Psoas muscle (tissue), 8 donors: ENCODE results near the gene AMH. TPM values are rescaled to one million over a fixed set of nuclear protein-coding genes. Genes with fewer than 3 reads are reported as not detected.
"Not testable (repeated sequence)": the region's sequence is repeated elsewhere in the genome, so short reads cannot be mapped to it uniquely, and the experiment has no call there.

Experiments used
- ATAC-seq, 4 donors: fragments of 200-7000 bp; cut with Tn5 transposase; one replicate each; pipeline ENCODE4 v1.9.1; 2020; ENCODE audit warnings: moderate library complexity in 3 of 4, mild to moderate bottlenecking in 2 of 4
- DNase-seq, 2 donors: peaks; one replicate each; pipeline ENCODE4 v3.0.0-alpha.2; 2020
- H3K27ac ChIP-seq: fragments of 200-600 bp; one replicate; pipeline ENCODE4 v1.8.0; 2022
- H3K27me3 ChIP-seq, 3 donors: fragments of 200-600 bp in 1 of 3; one replicate each; pipeline versions ENCODE4 v1.6.1 to v1.8.0; 2013 to 2022; ENCODE audit warnings: low read length in 2 of 3, mild to moderate bottlenecking in 2 of 3, moderate library complexity in 1 of 3; ENCODE audit not compliant: insufficient read depth in 3 of 3
- H3K36me3 ChIP-seq, 2 donors: fragments of 200-600 bp in 1 of 2; one replicate each; pipeline versions ENCODE4 v1.6.1 to v1.8.0; 2013 to 2022; ENCODE audit warnings: low read depth in 1 of 2, mild to moderate bottlenecking in 1 of 2, moderate library complexity in 1 of 2; ENCODE audit not compliant: insufficient read depth in 1 of 2
- H3K4me1 ChIP-seq: fragments of 200-600 bp; one replicate; pipeline ENCODE4 v1.8.0; 2022
- H3K4me3 ChIP-seq: fragments of 200-600 bp; one replicate; pipeline ENCODE4 v1.8.0; 2022; ENCODE audit warnings: mild to moderate bottlenecking
- H3K9me3 ChIP-seq: fragments of 200-600 bp; one replicate; pipeline ENCODE4 v1.8.0; 2022
- CTCF ChIP-seq: fragments of 200-600 bp; IDR thresholded peaks from one replicate; pipeline ENCODE4 v1.8.0; 2022; ENCODE audit warnings: antibody characterized with exemption
- WGBS, 3 donors: extraction: QIAGEN DNeasy Blood & Tissue Kit; methylation state at CpG; one replicate each; pipeline versions ENCODE4 v1.1.6 to v1.1.7; 2013; 5-methylcytosine and 5-hydroxymethylcytosine counted together
- intact Hi-C, 2 donors: fragments of 100-400 bp; cut with DNase I; formaldehyde crosslinking; loops; one replicate each; pipeline versions ENCODE4 v1.11.0 to v1.14.2; 2022
- polyA plus RNA-seq, 3 donors: library from polyadenylated mRNA; stranded (reverse); fragments of 200-250 nt; gene quantifications; one replicate each; pipeline ENCODE4 v1.2.3, GENCODE V29; 2013
- total RNA-seq, 4 donors: library from RNA; stranded (reverse); fragmentation: NEBNext Ultra II Directional in 2 of 4; extraction: Animal tissue kit (Norgen Biotek cat#: 25700) in 2 of 4; gene quantifications; one replicate each; pipeline versions ENCODE4 v1.2.1 to v1.2.4, GENCODE V29; 2021 to 2023
- donor health status: healthy with polysubstance abuse.
- donor health status: DM: no; HTN: no; CAD: no; lungs with moderate emphysema.
- donor health status: Bipolar disorder and iron deficiency.
- donor health status: healthy.
- donor health status: DM: yes; HTN: yes; CAD: no.
- donor health status: DM: no; HTN: no; CAD: no.
- donor health status: DM: no; HTN: no; CAD: no.
- donor health status: DM: yes; HTN: yes; CAD: no.

Gene AMH
- total and polyA plus RNA-seq, 7 donors, result 0.38 to 3.6 (median 2.2) TPM

GRCh38 chr19:2277138-2277537 is 28.0 kb downstream of the AMH start:
- no peak overlapping the region for H3K4me3 ChIP-seq
- no peak overlapping the region for H3K27ac ChIP-seq
- DNase-seq (no peak), ATAC-seq (no peak)
- H3K36me3 ChIP-seq, result peaks cover 0 to 18% of the 10 kb centered on the region in 2 donors
- intact Hi-C loops, result loop anchor here in 1 of 2 donors (5.0 to 10.0 kb wide), 3 partner anchors 40 to 122 kb away; partner anchors contain the start of gene AP3D1
- H3K27me3 ChIP-seq, result no peaks in the 10 kb centered on the region
- H3K4me1 ChIP-seq, result peaks cover 37% of the 10 kb centered on the region
- TF ChIP-seq CTCF, result no peak
- no peaks in the 10 kb centered on the region for H3K9me3 ChIP-seq
- WGBS, 3 donors, result 81 to 85% (median 84%) methylated on average over 9 of the region's 9 CpGs

- H3K27ac ChIP-seq, result no peak overlapping the region
- TF ChIP-seq CTCF, result no peak
- H3K27me3 ChIP-seq, result no peaks in the 10 kb centered on the region
- peaks cover 0 to 6% of the 10 kb centered on the region in 2 donors for H3K36me3 ChIP-seq
- peaks cover 22% of the 10 kb centered on the region for H3K4me1 ChIP-seq
- ATAC-seq (no peak), DNase-seq (no peak)
- no peaks in the 10 kb centered on the region for H3K9me3 ChIP-seq
- H3K4me3 ChIP-seq, result no peak overlapping the region
- intact Hi-C loops, result loop anchor here in 1 of 2 donors (5.0 to 10.0 kb wide), 3 partner anchors 39 to 124 kb away; partner anchors contain the start of gene AP3D1
- 86 to 87% (median 86%) methylated on average over 33 of the region's 33 CpGs for WGBS, 3 donors
Observed at GRCh38 chr19:2278459-2279158, 29.5 kb downstream of the AMH start.

- no peak for TF ChIP-seq CTCF
- DNase-seq, result no peak
- H3K9me3 ChIP-seq, result no peaks in the 10 kb centered on the region
- no peaks in the 10 kb centered on the region for H3K27me3 ChIP-seq
- no peak overlapping the region for H3K4me3 ChIP-seq
- peaks cover 0 to 6% of the 10 kb centered on the region in 2 donors for H3K36me3 ChIP-seq
- no peak overlapping the region for H3K27ac ChIP-seq
- intact Hi-C loops, result no loop called here
- peaks cover 5% of the 10 kb centered on the region for H3K4me1 ChIP-seq
- ATAC-seq, result no peak
- 70 to 76% (median 71%) methylated on average over 22 to 26 of the region's 26 CpGs for WGBS, 3 donors
Observed at GRCh38 chr19:2280633-2281264, 31.6 kb downstream of the AMH start.

DNA sequence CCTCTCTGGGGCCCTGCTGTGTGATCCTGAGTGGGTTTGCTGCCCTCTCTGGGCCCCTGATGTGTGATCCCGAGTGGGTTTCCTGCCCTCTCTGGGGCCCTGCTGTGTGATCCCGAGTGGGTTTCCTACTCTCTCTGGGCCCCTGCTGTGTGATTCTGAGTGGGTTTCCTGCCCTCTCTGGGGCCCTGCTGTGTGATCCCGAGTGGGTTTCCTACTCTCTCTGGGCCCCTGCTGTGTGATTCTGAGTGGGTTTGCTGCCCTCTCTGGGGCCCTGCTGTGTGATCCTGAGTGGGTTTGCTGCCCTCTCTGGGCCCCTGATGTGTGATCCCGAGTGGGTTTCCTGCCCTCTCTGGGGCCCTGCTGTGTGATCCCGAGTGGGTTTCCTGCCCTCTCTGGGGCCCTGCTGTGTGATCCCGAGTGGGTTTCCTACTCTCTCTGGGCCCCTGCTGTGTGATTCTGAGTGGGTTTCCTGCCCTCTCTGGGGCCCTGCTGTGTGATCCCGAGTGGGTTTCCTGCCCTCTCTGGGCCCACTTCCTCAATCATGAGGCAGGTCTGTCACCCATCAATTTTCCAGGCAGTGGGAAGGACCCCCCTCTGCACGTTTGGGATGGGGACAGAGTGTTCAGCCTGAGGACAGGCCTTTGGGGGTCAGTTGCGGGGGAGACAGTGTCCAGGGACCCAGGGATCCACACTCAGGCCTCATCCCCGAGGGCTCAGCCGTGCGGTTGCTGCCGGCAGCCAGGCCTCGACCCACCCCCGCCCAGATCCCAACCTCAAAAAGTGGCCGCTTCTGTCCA is 32.3 kb downstream of the AMH start:
- H3K9me3 ChIP-seq, H3K4me1 ChIP-seq, H3K36me3 ChIP-seq, DNase-seq, H3K27ac ChIP-seq, intact Hi-C loops, H3K27me3 ChIP-seq: not testable (repeated sequence)
- WGBS, 3 donors, result 30 to 49% (median 41%) methylated on average over 13 to 16 of the region's 16 CpGs
- peak in 2 of 4 donors; percentile 3 to 20 for ATAC-seq
- peak overlapping the region; percentile 46 for H3K4me3 ChIP-seq
